Measurements from ENCODE around the gene LRCH4.

The LRCH4 gene

DNA sequence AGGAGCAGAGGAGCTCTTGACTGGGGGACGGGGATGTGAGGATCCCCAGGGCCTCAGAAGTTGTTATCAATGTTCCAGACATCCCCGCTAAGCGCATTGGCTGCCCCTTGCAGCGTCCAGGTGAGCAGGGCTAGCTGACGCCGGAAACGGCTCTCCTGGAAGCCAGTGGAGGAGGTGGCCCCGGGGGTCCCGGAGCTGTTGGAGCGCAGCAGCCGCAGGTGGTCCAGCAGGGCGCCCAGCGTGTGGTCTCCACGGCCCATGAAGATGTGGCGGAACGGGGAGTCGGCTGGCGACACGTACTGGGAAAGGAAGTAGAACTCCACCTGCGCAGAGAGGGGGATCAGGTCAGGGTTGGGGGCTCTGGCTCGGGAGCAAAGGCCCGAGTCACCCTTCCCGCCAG is 34.9 kb upstream of the LRCH4 start:
- no peak overlapping the region for H3K27ac ChIP-seq (ENCODE audit: low read depth, low read length)
- no peaks in the 10 kb centered on the region for H4K20me1 ChIP-seq (ENCODE audit: low read depth, low read length)
- no peak overlapping the region for H3K4me3 ChIP-seq (ENCODE audit: insufficient read depth, low read length, poor library complexity, severe bottlenecking)
- no peaks in the 10 kb centered on the region for H3K36me3 ChIP-seq (ENCODE audit: low read length)
- TF ChIP-seq, protein P1, sequence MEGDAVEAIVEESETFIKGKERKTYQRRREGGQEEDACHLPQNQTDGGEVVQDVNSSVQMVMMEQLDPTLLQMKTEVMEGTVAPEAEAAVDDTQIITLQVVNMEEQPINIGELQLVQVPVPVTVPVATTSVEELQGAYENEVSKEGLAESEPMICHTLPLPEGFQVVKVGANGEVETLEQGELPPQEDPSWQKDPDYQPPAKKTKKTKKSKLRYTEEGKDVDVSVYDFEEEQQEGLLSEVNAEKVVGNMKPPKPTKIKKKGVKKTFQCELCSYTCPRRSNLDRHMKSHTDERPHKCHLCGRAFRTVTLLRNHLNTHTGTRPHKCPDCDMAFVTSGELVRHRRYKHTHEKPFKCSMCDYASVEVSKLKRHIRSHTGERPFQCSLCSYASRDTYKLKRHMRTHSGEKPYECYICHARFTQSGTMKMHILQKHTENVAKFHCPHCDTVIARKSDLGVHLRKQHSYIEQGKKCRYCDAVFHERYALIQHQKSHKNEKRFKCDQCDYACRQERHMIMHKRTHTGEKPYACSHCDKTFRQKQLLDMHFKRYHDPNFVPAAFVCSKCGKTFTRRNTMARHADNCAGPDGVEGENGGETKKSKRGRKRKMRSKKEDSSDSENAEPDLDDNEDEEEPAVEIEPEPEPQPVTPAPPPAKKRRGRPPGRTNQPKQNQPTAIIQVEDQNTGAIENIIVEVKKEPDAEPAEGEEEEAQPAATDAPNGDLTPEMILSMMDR (IDR thresholded peaks at IDR 0.05; ENCODE audit: insufficient read depth, low read length, poor library complexity, severe bottlenecking), result no peak
- TF ChIP-seq EZH2phosphoT487 (conservative IDR thresholded peaks at IDR 0.05; ENCODE audit: low read length), result no peak
- H3K9me3 ChIP-seq (ENCODE audit: insufficient read depth, low read length), result no peaks in the 10 kb centered on the region
- no peak overlapping the region for H3K4me2 ChIP-seq (ENCODE audit: low read depth, low read length, poor library complexity, severe bottlenecking)
- no peaks in the 10 kb centered on the region for H3K79me2 ChIP-seq (ENCODE audit: insufficient read depth, low read length)
- no peaks in the 10 kb centered on the region for H3K9me2 ChIP-seq (replicated peaks; ENCODE audit: insufficient read depth, low read length)
- H3K9ac ChIP-seq (ENCODE audit: low read length), result no peak overlapping the region
- H3K27me3 ChIP-seq (ENCODE audit: low read length), result no peaks in the 10 kb centered on the region
- no peak overlapping the region for H2AFZ ChIP-seq (ENCODE audit: low read depth, low read length, severe bottlenecking)
- H3F3A ChIP-seq (ENCODE audit: insufficient read depth), result no peaks in the 10 kb centered on the region

- H4K20me1 ChIP-seq (ENCODE audit: low read depth, low read length), result no peaks in the 10 kb centered on the region
- no peaks in the 10 kb centered on the region for H3K27me3 ChIP-seq (ENCODE audit: low read length)
- H3K4me3 ChIP-seq (ENCODE audit: insufficient read depth, low read length, poor library complexity, severe bottlenecking), result no peak overlapping the region
- H3K4me2 ChIP-seq (ENCODE audit: low read depth, low read length, poor library complexity, severe bottlenecking), result no peak overlapping the region
- H3K79me2 ChIP-seq (ENCODE audit: insufficient read depth, low read length), result no peaks in the 10 kb centered on the region
- no peak overlapping the region for H3K9ac ChIP-seq (ENCODE audit: low read length)
- no peaks in the 10 kb centered on the region for H3K36me3 ChIP-seq (ENCODE audit: low read length)
- H3K9me3 ChIP-seq (ENCODE audit: insufficient read depth, low read length), result no peaks in the 10 kb centered on the region
- H3K27ac ChIP-seq (ENCODE audit: low read depth, low read length), result no peak overlapping the region
- TF ChIP-seq, protein P1 (IDR thresholded peaks at IDR 0.05; ENCODE audit: insufficient read depth, low read length, poor library complexity, severe bottlenecking), result no peak
- TF ChIP-seq EZH2phosphoT487 (conservative IDR thresholded peaks at IDR 0.05; ENCODE audit: low read length), result no peak
- no peaks in the 10 kb centered on the region for H3K9me2 ChIP-seq (replicated peaks; ENCODE audit: insufficient read depth, low read length)
- no peaks in the 10 kb centered on the region for H3F3A ChIP-seq (ENCODE audit: insufficient read depth)
- H2AFZ ChIP-seq (ENCODE audit: low read depth, low read length, severe bottlenecking), result no peak overlapping the region
Observed at GRCh38 chr7:100620239-100620638, 34.3 kb upstream of the LRCH4 start.

DNA sequence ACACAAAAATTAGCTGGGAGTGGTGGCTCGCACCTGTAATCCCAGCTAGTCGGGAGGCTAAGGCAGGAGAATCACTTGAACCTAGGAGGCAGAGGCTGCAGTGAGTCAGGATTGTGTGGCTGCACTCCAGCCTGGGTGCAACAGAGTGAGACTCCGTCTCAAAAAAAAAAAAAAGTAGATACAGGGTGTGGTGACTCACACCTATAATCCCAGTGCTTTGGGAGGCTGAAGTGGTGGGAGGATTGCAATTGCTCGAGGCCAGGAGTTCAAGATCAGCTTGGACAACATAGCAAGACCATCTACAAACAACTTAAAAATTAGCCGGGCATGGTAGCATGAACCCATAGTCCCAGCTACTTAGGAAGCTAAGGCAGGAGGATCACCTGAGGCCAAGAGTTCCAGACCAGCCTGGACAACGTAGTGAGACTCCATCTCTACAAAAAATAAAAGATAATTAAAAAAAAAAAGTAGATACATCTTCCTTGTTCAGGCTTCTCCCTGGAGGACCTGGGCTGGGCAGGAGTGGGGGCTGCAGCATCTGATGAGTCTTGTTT is 28.5 kb upstream of the LRCH4 start:
- Histone ChIP-seq H4K20me1 (ENCODE audit: low read depth, low read length) (no peaks in the 10 kb centered on the region), H3K4me3 (ENCODE audit: insufficient read depth, low read length, poor library complexity, severe bottlenecking) (no peak overlapping the region), H3K9ac (ENCODE audit: low read length) (no peak overlapping the region), H3K27me3 (ENCODE audit: low read length) (no peaks in the 10 kb centered on the region), H2AFZ (ENCODE audit: low read depth, low read length, severe bottlenecking) (no peak overlapping the region), H3K79me2 (ENCODE audit: insufficient read depth, low read length) (no peaks in the 10 kb centered on the region), H3K9me2 (replicated peaks; ENCODE audit: insufficient read depth, low read length) (no peaks in the 10 kb centered on the region), H3F3A (ENCODE audit: insufficient read depth) (peaks cover 6% of the 10 kb centered on the region; the same call in 1 of the 2 replicates), H3K27ac (ENCODE audit: low read depth, low read length) (no peak overlapping the region), H3K36me3 (ENCODE audit: low read length) (no peaks in the 10 kb centered on the region), H3K9me3 (ENCODE audit: insufficient read depth, low read length) (no peaks in the 10 kb centered on the region), H3K4me2 (ENCODE audit: low read depth, low read length, poor library complexity, severe bottlenecking) (no peak overlapping the region)
- TF ChIP-seq EZH2phosphoT487 (conservative IDR thresholded peaks at IDR 0.05; ENCODE audit: low read length), result no peak
- TF ChIP-seq, protein P1 (IDR thresholded peaks at IDR 0.05; ENCODE audit: insufficient read depth, low read length, poor library complexity, severe bottlenecking), result no peak

Measured in SU-DHL-6 (cell line).